Calu3 (cell line): ENCODE data around the gene TSACC. TPM values are rescaled to one million over a fixed set of nuclear protein-coding genes. Genes with fewer than 3 reads are reported as not detected.

Experiments
- Bru-seq: library from RNA; stranded (reverse); fragments of 400-500 nt; gene quantifications from one replicate; lab custom pipeline; 2021; lab: Mats Ljungman, UMichigan
- BruChase-seq, 2 experiments: library from RNA; stranded (reverse); fragments of 400-500 nt; gene quantifications; one replicate each; lab custom pipeline; 2021; lab: Mats Ljungman, UMichigan
- BruUV-seq: library from RNA; stranded (reverse); fragments of 400-500 nt; replicated peaks from 2 replicates; lab custom pipeline; 2021; lab: Mats Ljungman, UMichigan
- CTCF ChIA-PET: fragments of 300-600 bp; sonication (Branson Sonifier 250); formaldehyde crosslinking; loops from one replicate; lab custom pipeline; 2022; ENCODE audit warnings: antibody characterized with exemption; lab: Charles Lee
- DNase-seq: peaks from one replicate; pipeline ENCODE4 v3.0.0; 2022
- H3K27ac Mint-ChIP-seq: one replicate; pipeline ENCODE4 v1.8.0; 2022; ENCODE audit warnings: mixed read lengths; ENCODE audit not compliant: unreplicated experiment
- H3K27me3 Mint-ChIP-seq: one replicate; pipeline ENCODE4 v1.8.0; 2022; ENCODE audit warnings: mixed read lengths; ENCODE audit not compliant: unreplicated experiment
- H3K36me3 Mint-ChIP-seq: one replicate; pipeline ENCODE4 v1.8.0; 2022; ENCODE audit warnings: mild to moderate bottlenecking, moderate library complexity, mixed read lengths; ENCODE audit not compliant: insufficient read depth, unreplicated experiment
- H3K4me1 Mint-ChIP-seq: one replicate; pipeline ENCODE4 v1.8.0; 2022; ENCODE audit warnings: mild to moderate bottlenecking, low read depth, mixed read lengths; ENCODE audit not compliant: unreplicated experiment
- H3K4me3 Mint-ChIP-seq: one replicate; pipeline ENCODE4 v1.8.0; 2022; ENCODE audit warnings: mild to moderate bottlenecking, low read depth, moderate library complexity, mixed read lengths; ENCODE audit not compliant: unreplicated experiment
- H3K9me3 Mint-ChIP-seq: one replicate; pipeline ENCODE4 v1.8.0; 2022; ENCODE audit warnings: low read depth, mixed read lengths; ENCODE audit not compliant: unreplicated experiment
- intact Hi-C: fragments of 100-400 bp; cut with micrococcal nuclease; formaldehyde crosslinking; loops from one replicate; pipeline ENCODE4 v1.10.0; 2022; ENCODE audit not compliant: unreplicated experiment
- long read RNA-seq: library from polyadenylated mRNA; stranded (forward); transcript quantifications from one replicate; pipeline ENCODE4 v2.0.0, GENCODE V29; 2022
- total RNA-seq: library from RNA; stranded (reverse); gene quantifications from 2 replicates; pipeline ENCODE4 v1.2.3, GENCODE V29; 2022
- TF ChIP-seq, protein P1 (sequence below): fragments of 200-600 bp; IDR thresholded peaks from one replicate; pipeline ENCODE4 v1.8.0; 2022; ENCODE audit warnings: antibody characterized with exemption; ENCODE audit not compliant: unreplicated experiment

Gene TSACC
- total RNA-seq (1.4 and 2.0 TPM in 2 replicates), Bru-seq, nascent RNA (percentile 37 among the genes with signal in this experiment), BruChase-seq, experiment 1, labeled RNA remaining after a 6-hour chase (percentile 32 among the genes with signal in this experiment), BruChase-seq, experiment 2, labeled RNA remaining after a 2-hour chase (percentile 25 among the genes with signal in this experiment)
- long read RNA-seq, partial matches to known transcripts = 0 of 61 reads
- long read RNA-seq, other reads (novel, unspliced or antisense) = 60 of 61 reads

- CTCF ChIA-PET = interaction anchor here (0.6 to 1.2 kb wide), 7 partner anchors 16 to 278 kb away, joined by 3 to 4 read pairs (median 4); partner anchors contain the start of gene SMG5
- DNase-seq = peak; percentile 100
- intact Hi-C loops = loop anchor here (5.0 kb wide), 1 partner anchor 56 kb away; the partner anchor contains the start of genes SMG5 and TMEM79
- peaks cover 9% of the 10 kb centered on the region for H3K27me3 Mint-ChIP-seq
- no TSS peak for BruUV-seq
- peak within 1 kb of the TSS; percentile 94 for H3K27ac Mint-ChIP-seq
- no peaks in the 10 kb centered on the region for H3K9me3 Mint-ChIP-seq
- H3K4me3 Mint-ChIP-seq = peak within 1 kb of the TSS; percentile 98
- peaks cover 25% of the 10 kb centered on the region for H3K4me1 Mint-ChIP-seq
- H3K36me3 Mint-ChIP-seq = peaks cover 62% of the 10 kb centered on the region
- TF ChIP-seq, protein P1, sequence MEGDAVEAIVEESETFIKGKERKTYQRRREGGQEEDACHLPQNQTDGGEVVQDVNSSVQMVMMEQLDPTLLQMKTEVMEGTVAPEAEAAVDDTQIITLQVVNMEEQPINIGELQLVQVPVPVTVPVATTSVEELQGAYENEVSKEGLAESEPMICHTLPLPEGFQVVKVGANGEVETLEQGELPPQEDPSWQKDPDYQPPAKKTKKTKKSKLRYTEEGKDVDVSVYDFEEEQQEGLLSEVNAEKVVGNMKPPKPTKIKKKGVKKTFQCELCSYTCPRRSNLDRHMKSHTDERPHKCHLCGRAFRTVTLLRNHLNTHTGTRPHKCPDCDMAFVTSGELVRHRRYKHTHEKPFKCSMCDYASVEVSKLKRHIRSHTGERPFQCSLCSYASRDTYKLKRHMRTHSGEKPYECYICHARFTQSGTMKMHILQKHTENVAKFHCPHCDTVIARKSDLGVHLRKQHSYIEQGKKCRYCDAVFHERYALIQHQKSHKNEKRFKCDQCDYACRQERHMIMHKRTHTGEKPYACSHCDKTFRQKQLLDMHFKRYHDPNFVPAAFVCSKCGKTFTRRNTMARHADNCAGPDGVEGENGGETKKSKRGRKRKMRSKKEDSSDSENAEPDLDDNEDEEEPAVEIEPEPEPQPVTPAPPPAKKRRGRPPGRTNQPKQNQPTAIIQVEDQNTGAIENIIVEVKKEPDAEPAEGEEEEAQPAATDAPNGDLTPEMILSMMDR = no peak
These were observed at the start of gene TSACC, which contains the start of gene CCT3 for GRCh38 chr1:156338180-156338976. TSS of gene TSACC (plus strand) at chr1:156338526. CDS start at chr1:156339758, 1,232 bp downstream. TSS of gene CCT3 (minus strand) at chr1:156338292. CDS start at chr1:156338184, 108 bp downstream.

GRCh38 chr1:156289857-156290256 lies 48.5 kb upstream of the TSACC start:
- DNase-seq = no peak
- CTCF ChIA-PET = no interaction called here
- TF ChIP-seq, protein P1 = no peak
- no TSS peak for BruUV-seq
- H3K36me3 Mint-ChIP-seq = peaks cover 18% of the 10 kb centered on the region
- H3K4me3 Mint-ChIP-seq = no peak overlapping the region
- intact Hi-C loops = no loop called here
- H3K4me1 Mint-ChIP-seq = peaks cover 31% of the 10 kb centered on the region
- no peaks in the 10 kb centered on the region for H3K27me3 Mint-ChIP-seq
- H3K9me3 Mint-ChIP-seq = no peaks in the 10 kb centered on the region
- H3K27ac Mint-ChIP-seq = no peak overlapping the region

- TF ChIP-seq, protein P1 = no peak
- intact Hi-C loops = no loop called here
These were observed 46.9 kb upstream of the TSACC start for GRCh38 chr1:156291226-156292061.

GRCh38 chr1:156293098-156293434 lies 45.3 kb upstream of the TSACC start:
- H3K4me3 Mint-ChIP-seq = no peak overlapping the region
- H3K9me3 Mint-ChIP-seq = no peaks in the 10 kb centered on the region
- TF ChIP-seq, protein P1 = no peak
- H3K4me1 Mint-ChIP-seq = peaks cover 35% of the 10 kb centered on the region
- H3K36me3 Mint-ChIP-seq = peaks cover 31% of the 10 kb centered on the region
- intact Hi-C loops = no loop called here
- H3K27me3 Mint-ChIP-seq = no peaks in the 10 kb centered on the region
- no peak overlapping the region for H3K27ac Mint-ChIP-seq
- CTCF ChIA-PET = no interaction called here
- no TSS peak for BruUV-seq
- no peak for DNase-seq

More at GRCh38 chr1:156291226-156292061, 46.9 kb upstream of the TSACC start:
- Mint-ChIP-seq H3K9me3 (no peaks in the 10 kb centered on the region), H3K4me1 (peaks cover 35% of the 10 kb centered on the region), H3K36me3 (peaks cover 31% of the 10 kb centered on the region), H3K27me3 (no peaks in the 10 kb centered on the region), H3K27ac (peak overlapping the region; percentile 68), H3K4me3 (peak overlapping the region; percentile 76)
- DNase-seq = peak; percentile 92
- no TSS peak for BruUV-seq
- CTCF ChIA-PET = interaction anchor here (0.5 to 1.0 kb wide), 4 partner anchors 9 to 283 kb away, joined by 3 to 6 read pairs (median 3); partner anchors contain the start of gene SMG5
